GM18511 (cell line): Measurements from ENCODE around the gene MSMO1.
"Not testable (repeated sequence)": the region's sequence is repeated elsewhere in the genome, so short reads cannot be mapped to it uniquely, and the experiment has no call there.

Experiments used
- ATAC-seq: cut with Tn5 transposase; IDR thresholded peaks from one replicate; pipeline ENCODE4 v1.9.1; 2021; ENCODE audit warnings: mild to moderate bottlenecking, moderate library complexity; ENCODE audit not compliant: unreplicated experiment

MSMO1 gene

GRCh38 chr4:165324236-165324917, 3.1 kb upstream of the MSMO1 start:
- no peak for ATAC-seq

DNA sequence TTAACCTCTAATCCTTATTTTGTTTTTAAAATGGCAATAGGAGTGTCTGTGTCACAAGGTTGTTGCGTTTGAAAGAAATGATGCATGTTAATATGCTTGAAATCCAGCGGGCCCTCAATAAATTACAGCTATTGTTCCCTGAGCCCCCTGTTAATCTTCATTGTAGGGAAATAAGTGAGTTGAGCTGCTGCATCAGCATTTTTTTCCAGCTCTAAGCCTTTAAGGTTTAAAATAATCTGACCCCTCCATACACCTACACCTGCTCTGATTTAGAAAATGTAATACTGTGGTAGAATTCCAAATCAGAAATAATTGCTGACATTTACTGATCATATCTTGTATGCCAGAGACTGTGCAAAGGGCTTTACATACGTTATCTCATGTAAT, 2.6 kb upstream of the MSMO1 start:
- ATAC-seq: no peak

DNA sequence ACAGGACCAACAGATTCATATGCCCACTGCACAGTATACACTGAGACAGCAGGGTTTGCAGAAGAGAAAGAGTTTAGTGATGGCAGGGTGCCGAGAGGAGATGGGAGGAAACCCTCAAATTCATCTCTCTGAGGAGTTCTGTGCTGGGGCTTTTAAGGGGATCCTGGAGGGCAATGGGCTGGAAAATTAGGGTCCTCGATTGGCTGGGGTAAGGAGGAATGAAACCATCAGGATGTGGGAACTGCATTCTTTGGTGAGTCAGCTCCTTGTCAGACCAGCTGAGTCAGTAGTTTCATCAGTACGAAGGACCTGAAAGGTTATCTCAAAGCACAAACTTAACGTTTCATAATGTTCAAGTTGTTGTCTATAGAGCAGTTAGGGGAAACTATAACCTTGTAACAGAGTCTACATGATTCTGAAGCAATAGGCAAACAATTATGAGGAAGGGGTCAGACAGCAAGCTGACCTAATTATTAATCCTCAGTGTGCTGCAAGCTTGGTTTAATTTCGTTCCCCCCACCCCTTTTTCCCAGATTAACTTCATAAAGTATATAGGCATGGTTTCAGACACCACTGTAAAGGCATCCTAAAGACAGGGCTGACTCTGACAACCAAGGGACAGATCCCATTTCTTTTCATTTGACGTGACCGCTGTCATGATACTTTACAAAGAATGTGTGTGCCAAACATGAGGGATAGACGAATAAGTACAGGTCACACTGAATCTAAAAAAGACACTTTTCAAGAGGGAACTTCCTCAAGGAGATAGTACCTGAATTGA, 1.5 kb upstream of the MSMO1 start:
- ATAC-seq: no peak

GRCh38 chr4:165326831-165327210, 648 bp upstream of the MSMO1 start:
- peak; percentile 34 for ATAC-seq

DNA sequence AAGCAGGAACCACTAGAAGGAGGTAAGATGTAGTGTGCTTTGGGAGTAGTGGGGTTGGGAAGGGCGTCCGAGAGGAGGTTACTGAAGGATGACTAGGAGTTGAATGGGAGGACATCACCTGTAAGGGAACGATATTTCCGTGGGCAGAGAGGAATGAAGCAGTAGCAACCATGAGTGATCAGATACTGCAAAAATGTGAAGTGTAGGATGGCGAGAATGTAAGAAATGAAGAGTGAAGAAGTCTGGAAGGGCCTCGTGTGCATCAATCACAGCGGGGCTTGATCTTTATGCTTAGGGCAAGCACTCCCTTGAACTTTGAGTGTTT, 594 bp downstream of the MSMO1 start:
- peak; percentile 1 for ATAC-seq

DNA sequence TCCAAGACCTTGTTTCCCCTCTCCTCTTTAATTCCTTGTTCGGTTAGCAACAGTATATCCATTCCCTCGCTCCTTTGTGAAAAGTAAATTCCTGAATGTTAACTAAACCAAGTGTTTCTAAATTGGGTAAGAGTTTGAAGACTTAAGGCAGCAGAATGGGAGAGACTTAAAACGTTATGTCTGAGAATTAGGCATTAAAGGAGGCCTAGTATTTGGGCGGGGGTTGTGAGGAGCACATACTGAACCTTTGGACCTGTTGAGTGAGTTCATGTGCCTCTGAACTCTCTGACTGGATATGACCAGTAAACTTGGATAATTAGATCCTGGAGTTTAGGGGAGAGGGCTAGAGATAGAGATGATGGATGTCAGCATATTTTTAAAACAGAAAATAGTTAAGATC, 1.2 kb downstream of the MSMO1 start:
- ATAC-seq: no peak

- no peak for ATAC-seq
Measured at GRCh38 chr4:165330071-165330470, 2.6 kb downstream of the MSMO1 start.

- no peak for ATAC-seq
Measured at GRCh38 chr4:165330666-165331065, 3.2 kb downstream of the MSMO1 start.

DNA sequence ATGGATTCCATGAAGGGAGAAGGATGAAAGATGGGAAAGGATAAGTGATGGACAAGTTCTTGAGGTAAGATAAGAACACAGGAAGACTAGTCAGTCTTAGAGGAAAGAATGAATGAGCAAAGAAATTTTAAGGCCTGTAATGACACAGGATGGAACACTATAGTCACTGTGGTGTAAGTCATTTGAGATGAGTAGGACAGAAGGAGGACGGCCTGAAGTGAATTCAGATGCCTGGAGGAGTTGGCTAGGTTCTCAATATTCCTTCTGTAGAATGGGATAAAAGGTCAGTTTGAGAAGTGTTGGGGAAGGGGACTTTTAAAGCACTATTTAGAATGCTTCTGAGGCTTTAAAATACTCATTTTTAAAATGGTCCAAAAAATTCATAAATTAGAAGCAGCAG, 3.9 kb downstream of the MSMO1 start:
- no peak for ATAC-seq

- no peak for ATAC-seq
Measured at GRCh38 chr4:165331823-165332222, 4.4 kb downstream of the MSMO1 start.

DNA sequence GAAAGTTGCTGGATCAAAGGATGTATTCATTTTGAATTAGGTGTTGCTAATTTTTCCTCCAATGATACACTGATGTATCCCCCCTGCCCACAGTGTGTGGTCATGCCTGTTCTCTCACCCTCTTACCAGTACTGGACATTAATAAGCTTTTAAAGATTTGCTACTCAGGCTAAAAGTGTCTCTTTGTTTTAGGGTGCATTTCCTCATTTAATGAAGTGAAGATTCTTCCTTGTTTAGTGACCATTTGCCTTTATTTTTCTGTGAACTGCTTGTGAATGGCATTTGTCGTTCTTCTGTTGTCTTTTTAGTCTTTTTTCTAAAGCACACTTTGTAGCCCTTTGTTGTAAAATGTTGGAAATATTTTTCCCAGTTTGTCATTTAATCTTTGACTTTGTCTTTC, 5.0 kb downstream of the MSMO1 start:
- ATAC-seq: no peak

- ATAC-seq: no peak
Measured at GRCh38 chr4:165335163-165335703, 7.8 kb downstream of the MSMO1 start.

- no peak for ATAC-seq
Measured at GRCh38 chr4:165336743-165337142, 9.3 kb downstream of the MSMO1 start.

- ATAC-seq: not testable (repeated sequence)
Measured at GRCh38 chr4:165342340-165342739, 14.9 kb downstream of the MSMO1 start.

DNA sequence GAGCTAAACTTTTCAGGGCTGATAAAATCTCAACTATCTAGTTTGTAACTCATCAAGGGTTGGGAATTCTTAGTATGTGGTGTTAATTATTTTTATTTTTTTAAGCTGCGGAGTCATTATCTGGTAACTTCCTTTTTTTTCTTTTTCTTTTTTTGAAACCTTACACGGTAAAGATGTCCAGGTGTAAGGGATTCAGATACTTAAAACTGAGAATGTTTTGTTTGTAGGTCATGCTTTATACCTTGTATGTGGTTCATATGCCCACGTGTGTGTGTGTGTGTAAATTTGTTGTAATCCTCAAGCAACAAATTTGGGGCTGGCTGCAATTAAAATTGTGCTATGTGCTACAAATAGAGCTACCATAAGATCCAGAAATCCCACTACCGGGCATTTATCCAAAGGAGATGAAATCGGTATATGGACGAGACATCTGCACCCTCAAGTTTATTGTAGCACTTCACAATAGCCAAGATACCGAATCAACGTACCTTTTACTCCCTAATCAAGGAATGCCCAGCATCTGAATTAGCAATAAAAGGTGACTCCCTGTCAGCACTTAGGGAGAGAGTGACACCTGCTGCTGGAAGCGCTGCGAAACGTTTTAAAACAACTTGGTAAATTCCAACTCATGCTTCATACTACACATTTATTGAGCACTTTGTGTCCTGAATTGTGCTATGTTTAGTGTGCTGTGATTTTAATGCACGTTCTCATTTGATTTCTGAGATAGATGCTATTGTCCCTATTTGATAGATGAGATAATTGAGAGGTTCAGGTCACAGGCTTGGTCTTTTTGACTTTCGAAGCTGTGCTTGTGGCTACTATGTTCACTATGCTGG, 16.1 kb downstream of the MSMO1 start:
- no peak for ATAC-seq

- ATAC-seq: no peak
Measured at GRCh38 chr4:165345666-165346417, 18.4 kb downstream of the MSMO1 start.

GRCh38 chr4:165347647-165348569, 20.4 kb downstream of the MSMO1 start:
- no peak for ATAC-seq

DNA sequence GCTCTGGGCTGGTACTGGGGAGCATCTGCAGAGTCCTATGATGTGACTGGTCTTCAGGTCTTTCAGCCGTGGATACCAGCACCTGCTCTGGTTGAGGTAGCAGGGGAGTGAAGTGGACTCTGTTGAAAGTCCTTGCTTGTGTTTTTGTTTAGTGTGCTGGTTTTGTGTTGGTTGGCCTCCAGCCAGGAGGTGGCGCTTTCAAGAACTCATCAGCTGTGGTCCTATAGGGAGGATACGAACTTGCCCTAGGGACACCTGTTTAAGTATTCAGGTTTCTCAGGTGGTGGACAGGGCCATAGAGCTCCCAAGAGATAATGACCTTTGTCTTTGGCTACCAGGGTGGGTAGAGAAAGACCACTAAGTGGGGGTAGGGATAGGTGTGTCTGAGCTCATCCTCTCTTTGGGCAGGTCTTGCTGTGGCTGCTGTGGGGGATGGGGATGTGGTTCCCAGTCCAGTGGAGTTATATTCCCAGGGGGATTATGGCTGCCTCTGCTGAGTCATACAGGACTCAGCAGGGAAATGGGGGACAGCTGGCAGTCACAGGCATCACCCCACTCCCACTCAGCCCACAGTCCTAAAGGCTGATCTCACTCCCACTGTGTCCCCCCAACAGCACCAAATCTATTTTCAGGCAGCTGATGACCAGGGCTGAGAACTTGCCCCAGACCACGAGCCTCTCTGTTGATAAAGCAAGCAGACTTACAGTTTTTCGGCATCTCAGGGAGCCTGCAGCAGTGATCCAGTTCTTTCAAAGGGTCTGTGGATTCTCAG, 24.1 kb downstream of the MSMO1 start:
- ATAC-seq: no peak

DNA sequence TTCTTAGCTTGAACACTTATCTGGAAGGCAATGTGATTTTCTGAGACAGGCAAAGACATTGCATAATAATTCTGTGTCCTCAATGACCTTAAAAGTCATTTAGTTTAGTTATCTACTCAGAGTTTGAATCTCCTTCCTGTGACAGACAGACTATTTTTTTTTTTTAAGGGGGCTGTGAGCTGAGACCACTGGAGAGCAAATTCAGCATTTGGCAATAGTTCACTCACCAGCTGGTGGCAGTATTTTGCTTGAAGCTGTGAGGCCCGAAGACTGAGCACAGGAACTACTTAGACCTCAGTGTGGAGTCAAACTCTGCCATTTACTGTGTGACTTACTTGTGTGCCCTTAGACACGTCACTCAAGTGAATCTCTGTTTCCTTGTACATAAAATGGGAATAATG, 28.4 kb downstream of the MSMO1 start:
- ATAC-seq: peak; percentile 53
